Activated CD4-positive, alpha-beta T cell treated with anti-CD3 and anti-CD28 coated beads, Interleukin-2, amount 10 ng/mL, durations not matched to agents 7 days and 5 days (primary cell): ENCODE results near the gene GRIK4. TPM values are rescaled to one million over a fixed set of nuclear protein-coding genes. Genes with fewer than 3 reads are reported as not detected.

Experiments
- CTCF ChIA-PET: fragments of 350-600 bp; sonication (Branson Sonifier 250); formaldehyde crosslinking; loops from one replicate; lab custom pipeline; 2021; ENCODE audit warnings: antibody characterized with exemption; lab: Charles Lee
- POLR2A ChIA-PET: fragments of 350-600 bp; sonication (Branson Sonifier 250); formaldehyde crosslinking; loops from one replicate; lab custom pipeline; 2021; ENCODE audit warnings: antibody characterized with exemption; lab: Charles Lee
- DNase-seq: peaks from one replicate; pipeline ENCODE4 v3.0.0-alpha.2; 2020
- H3K27ac Mint-ChIP-seq: one replicate; pipeline ENCODE4 v1.8.0; 2021; ENCODE audit warnings: mild to moderate bottlenecking, moderate library complexity, mixed read lengths
- H3K27me3 Mint-ChIP-seq: one replicate; pipeline ENCODE4 v1.8.0; 2021; ENCODE audit warnings: mixed read lengths
- H3K36me3 Mint-ChIP-seq: one replicate; pipeline ENCODE4 v1.8.0; 2021; ENCODE audit warnings: low read depth, mixed read lengths
- H3K4me1 Mint-ChIP-seq: one replicate; pipeline ENCODE4 v1.8.0; 2021; ENCODE audit warnings: mixed read lengths
- H3K4me3 Mint-ChIP-seq: one replicate; pipeline ENCODE4 v1.8.0; 2021; ENCODE audit warnings: mild to moderate bottlenecking, moderate library complexity, mixed read lengths
- H3K9me3 Mint-ChIP-seq: one replicate; pipeline ENCODE4 v1.8.0; 2021; ENCODE audit warnings: mixed read lengths
- total RNA-seq, 2 experiments: library from RNA; stranded (reverse); gene quantifications; one replicate each; pipeline ENCODE4 v1.2.3, GENCODE V29; 2021

The GRIK4 gene
- total RNA-seq, 2 experiments from 2014 or later: not detected

DNA sequence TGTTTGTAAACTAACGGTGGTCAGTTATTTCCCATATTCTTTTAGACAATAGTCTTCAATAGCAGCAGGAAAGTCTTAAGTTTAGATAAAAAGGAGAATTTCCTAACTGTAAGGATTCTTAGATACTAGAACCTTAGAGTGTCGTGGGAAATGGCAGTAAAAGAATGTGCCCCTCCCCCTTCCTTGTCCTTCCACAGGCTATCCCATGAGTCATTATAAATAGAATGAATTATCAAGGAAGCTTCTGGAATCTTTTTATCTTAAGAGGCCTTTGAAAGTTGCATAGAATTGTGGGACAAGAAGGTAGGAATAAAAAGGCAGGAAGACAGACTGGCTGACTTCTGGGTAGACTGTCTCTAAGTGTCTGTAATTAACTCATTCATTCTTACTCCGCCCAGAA is 347.2 kb downstream of the GRIK4 start:
- DNase-seq: no peak
- POLR2A ChIA-PET: no interaction called here
- Mint-ChIP-seq H3K27me3 (no peaks in the 10 kb centered on the region), H3K9me3 (no peaks in the 10 kb centered on the region), H3K27ac (no peak overlapping the region), H3K36me3 (no peaks in the 10 kb centered on the region), H3K4me1 (no peaks in the 10 kb centered on the region), H3K4me3 (no peak overlapping the region)
- CTCF ChIA-PET: no interaction called here

GRCh38 chr11:120859552-120860295 is 348.2 kb downstream of the GRIK4 start:
- Mint-ChIP-seq H3K27me3 (no peaks in the 10 kb centered on the region), H3K27ac (no peak overlapping the region), H3K4me1 (no peaks in the 10 kb centered on the region), H3K36me3 (no peaks in the 10 kb centered on the region), H3K9me3 (no peaks in the 10 kb centered on the region), H3K4me3 (no peak overlapping the region)
- ChIA-PET CTCF (interaction anchor here (1.0 kb wide), 1 partner anchor 19 kb away, joined by 3 read pairs; no protein-coding TSS in a partner anchor), POLR2A (no interaction called here)
- no peak for DNase-seq

DNA sequence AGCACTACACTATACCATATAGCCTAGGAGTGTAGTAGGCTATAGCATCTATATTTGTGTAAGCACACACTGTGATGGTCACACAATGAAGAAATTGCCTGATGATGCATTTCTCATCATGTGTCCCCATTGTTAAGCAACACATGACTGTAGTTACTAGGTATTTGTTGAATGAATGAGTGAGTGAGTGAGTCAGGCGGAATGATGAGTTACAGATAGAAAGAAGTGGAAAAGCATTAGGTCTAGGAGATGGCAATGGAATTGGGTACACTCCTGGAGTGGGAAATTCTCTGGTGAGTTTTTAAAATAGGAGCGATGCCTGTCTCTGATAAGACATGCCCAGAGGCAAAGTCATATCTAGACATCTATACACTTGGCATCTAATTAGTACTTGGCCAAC is 351.8 kb downstream of the GRIK4 start:
- no peaks in the 10 kb centered on the region for H3K4me1 Mint-ChIP-seq
- no peaks in the 10 kb centered on the region for H3K9me3 Mint-ChIP-seq

DNA sequence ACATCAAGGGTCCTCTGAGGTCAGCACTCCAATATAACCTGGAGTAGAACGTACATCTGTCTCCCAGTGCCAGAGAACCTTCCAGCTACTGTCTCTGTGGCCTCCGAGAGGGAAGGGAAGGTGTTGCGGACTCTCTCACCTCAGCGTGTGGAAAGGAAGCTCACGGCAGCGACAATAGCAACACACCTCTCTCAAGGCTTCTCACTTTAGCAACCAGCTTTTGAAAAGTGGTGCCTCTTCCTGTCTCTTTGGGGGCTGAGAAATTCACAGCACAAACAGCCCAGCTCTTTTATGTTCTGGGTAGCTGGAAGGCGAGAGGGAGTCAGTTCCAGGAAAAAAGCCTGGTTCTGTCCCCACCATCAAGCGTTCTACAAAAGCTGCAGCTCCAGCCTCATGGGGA is 355.5 kb downstream of the GRIK4 start:
- POLR2A ChIA-PET: no interaction called here
- no peak for DNase-seq
- Mint-ChIP-seq H3K27me3 (peaks cover 2% of the 10 kb centered on the region), H3K27ac (no peak overlapping the region), H3K4me3 (no peak overlapping the region), H3K36me3 (no peaks in the 10 kb centered on the region), H3K4me1 (no peaks in the 10 kb centered on the region), H3K9me3 (no peaks in the 10 kb centered on the region)
- CTCF ChIA-PET: interaction anchor here (0.9 kb wide), 1 partner anchor 18 kb away, joined by 3 read pairs; no protein-coding TSS in a partner anchor

More for the DNA sequence above, 351.8 kb downstream of the GRIK4 start:
- ChIA-PET POLR2A (no interaction called here), CTCF (no interaction called here)
- Mint-ChIP-seq H3K4me3 (no peak overlapping the region), H3K36me3 (no peaks in the 10 kb centered on the region), H3K27me3 (peaks cover 2% of the 10 kb centered on the region), H3K27ac (no peak overlapping the region)
- DNase-seq: no peak

DNA sequence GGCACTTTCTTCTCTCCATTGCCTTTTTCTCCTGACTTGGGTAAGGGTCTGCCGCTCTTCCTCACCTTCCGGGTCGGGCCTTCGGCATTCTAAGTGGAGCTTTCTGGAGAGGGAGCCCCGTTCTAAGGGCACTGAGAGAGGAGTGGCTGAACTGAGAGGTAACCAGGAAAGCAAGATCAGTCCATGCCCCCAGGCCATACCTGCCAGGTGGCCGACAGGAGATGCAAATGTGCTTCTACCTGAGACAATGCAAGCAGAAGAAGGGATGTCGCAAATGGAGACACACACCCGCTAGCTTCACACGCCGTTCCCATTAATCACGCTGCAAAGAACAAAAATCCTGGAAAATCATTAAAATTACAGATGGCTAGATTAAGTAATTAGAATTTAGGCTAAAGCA is 356.0 kb downstream of the GRIK4 start:
- peaks cover 2% of the 10 kb centered on the region for H3K27me3 Mint-ChIP-seq
- POLR2A ChIA-PET: no interaction called here

GRCh38 chr11:120867988-120868387 is 356.4 kb downstream of the GRIK4 start:
- Mint-ChIP-seq H3K27me3 (peaks cover 2% of the 10 kb centered on the region), H3K4me1 (no peaks in the 10 kb centered on the region), H3K4me3 (no peak overlapping the region), H3K36me3 (no peaks in the 10 kb centered on the region), H3K27ac (no peak overlapping the region), H3K9me3 (no peaks in the 10 kb centered on the region)
- POLR2A ChIA-PET: no interaction called here
- CTCF ChIA-PET: no interaction called here
- DNase-seq: no peak

More for the DNA sequence above, 356.0 kb downstream of the GRIK4 start:
- Mint-ChIP-seq H3K27ac (no peak overlapping the region), H3K9me3 (no peaks in the 10 kb centered on the region), H3K36me3 (no peaks in the 10 kb centered on the region), H3K4me3 (no peak overlapping the region), H3K4me1 (no peaks in the 10 kb centered on the region)
- no peak for DNase-seq
- CTCF ChIA-PET: interaction anchor here (0.9 kb wide), 1 partner anchor 18 kb away, joined by 3 read pairs; no protein-coding TSS in a partner anchor

- Mint-ChIP-seq H3K9me3 (no peaks in the 10 kb centered on the region), H3K27ac (no peak overlapping the region), H3K36me3 (no peaks in the 10 kb centered on the region), H3K4me3 (no peak overlapping the region), H3K4me1 (no peaks in the 10 kb centered on the region), H3K27me3 (peaks cover 2% of the 10 kb centered on the region)
- ChIA-PET POLR2A (no interaction called here), CTCF (no interaction called here)
- DNase-seq: no peak
Observed at GRCh38 chr11:120869097-120869496, 357.5 kb downstream of the GRIK4 start.

DNA sequence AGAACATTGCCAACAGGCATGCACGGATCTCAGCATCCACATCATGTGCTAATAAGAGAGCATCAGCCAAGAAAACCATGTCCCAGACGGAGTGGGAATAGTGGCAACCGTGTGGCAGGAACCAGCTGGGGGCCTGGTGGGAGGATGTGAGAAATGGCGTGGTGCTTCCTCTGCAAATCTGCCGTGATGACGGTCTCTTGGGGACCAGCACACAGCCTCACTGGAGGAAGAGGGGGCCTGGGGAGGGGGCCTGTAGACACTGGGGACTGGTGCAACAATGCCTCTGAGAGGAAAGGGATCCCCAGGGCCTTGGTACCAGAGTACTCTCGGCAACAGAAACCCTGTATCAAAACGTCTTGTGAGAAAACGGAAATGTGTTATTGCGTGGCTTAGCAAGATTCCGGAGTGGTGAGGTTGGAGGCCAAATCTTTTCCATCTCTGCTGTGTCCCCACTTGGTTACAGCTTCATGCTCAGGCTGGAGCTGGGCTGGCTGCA is 358.0 kb downstream of the GRIK4 start:
- no peak overlapping the region for H3K4me3 Mint-ChIP-seq
- ChIA-PET POLR2A (no interaction called here), CTCF (no interaction called here)
- H3K36me3 Mint-ChIP-seq: no peaks in the 10 kb centered on the region
- peaks cover 2% of the 10 kb centered on the region for H3K27me3 Mint-ChIP-seq
- no peak overlapping the region for H3K27ac Mint-ChIP-seq
- no peaks in the 10 kb centered on the region for H3K4me1 Mint-ChIP-seq
- no peaks in the 10 kb centered on the region for H3K9me3 Mint-ChIP-seq
- no peak for DNase-seq

DNA sequence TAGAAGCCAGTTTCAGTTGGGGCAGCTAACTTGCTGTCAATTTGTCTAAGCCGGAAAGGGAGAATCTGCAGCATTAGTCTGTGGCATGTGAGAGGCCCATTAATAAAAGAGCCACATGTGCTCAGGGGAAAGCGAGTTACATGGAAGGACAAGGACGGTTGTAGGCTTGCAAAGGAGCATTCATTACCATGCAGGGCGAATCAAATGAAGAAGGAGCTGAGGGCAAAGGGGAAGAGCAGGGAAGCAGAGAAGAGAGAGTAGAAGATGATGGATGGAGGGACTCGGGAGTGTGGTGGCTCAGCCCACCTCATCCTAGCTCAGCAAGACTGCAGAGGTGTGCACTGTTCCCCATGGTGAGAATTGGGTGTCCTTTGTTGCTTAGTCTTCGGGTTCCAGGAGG is 359.6 kb downstream of the GRIK4 start:
- H3K36me3 Mint-ChIP-seq: no peaks in the 10 kb centered on the region
- ChIA-PET CTCF (no interaction called here), POLR2A (no interaction called here)
- H3K27me3 Mint-ChIP-seq: peaks cover 2% of the 10 kb centered on the region
- no peak overlapping the region for H3K4me3 Mint-ChIP-seq
- peaks cover 2% of the 10 kb centered on the region for H3K9me3 Mint-ChIP-seq
- no peaks in the 10 kb centered on the region for H3K4me1 Mint-ChIP-seq
- no peak for DNase-seq
- no peak overlapping the region for H3K27ac Mint-ChIP-seq

GRCh38 chr11:120871924-120872323 is 360.4 kb downstream of the GRIK4 start:
- POLR2A ChIA-PET: no interaction called here
- H3K4me3 Mint-ChIP-seq: no peak overlapping the region
- no peaks in the 10 kb centered on the region for H3K36me3 Mint-ChIP-seq
- H3K4me1 Mint-ChIP-seq: no peaks in the 10 kb centered on the region
- H3K27ac Mint-ChIP-seq: no peak overlapping the region
- peaks cover 2% of the 10 kb centered on the region for H3K27me3 Mint-ChIP-seq
- CTCF ChIA-PET: no interaction called here
- no peak for DNase-seq
- H3K9me3 Mint-ChIP-seq: peaks cover 4% of the 10 kb centered on the region

DNA sequence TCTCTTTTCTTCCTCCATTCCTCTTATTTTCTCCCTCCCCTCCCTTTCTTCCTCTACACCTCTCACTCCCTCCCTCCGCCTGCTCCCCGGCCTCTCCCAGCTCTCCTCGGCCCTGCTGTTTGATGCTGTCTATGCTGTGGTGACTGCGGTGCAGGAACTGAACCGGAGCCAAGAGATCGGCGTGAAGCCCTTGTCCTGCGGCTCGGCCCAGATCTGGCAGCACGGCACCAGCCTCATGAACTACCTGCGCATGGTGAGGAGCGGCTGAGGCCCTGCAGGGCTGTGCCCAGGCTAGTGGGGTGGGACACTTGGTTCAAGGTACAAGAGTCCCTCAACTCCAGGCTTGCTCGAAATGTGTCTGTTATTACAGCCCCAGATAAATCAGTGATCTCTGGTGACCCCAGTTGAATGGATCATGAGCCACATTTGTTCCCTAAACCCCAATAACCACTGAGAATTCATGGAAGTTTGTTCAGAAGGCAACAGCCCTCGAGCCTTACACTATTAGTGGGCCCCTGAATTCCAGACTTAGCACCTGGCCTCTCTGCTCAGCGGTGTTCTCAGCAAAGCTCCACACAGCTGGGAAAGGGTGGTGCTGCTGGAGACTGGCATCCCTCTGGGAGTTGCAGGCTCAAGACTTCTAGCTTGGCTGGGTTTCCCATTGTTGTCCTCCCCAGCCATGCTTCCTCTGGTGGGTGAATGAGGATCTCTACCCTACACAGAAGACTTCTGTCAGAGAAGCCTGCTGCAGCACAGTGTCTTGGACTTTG is 362.6 kb downstream of the GRIK4 start:
- no peak overlapping the region for H3K27ac Mint-ChIP-seq
- H3K4me3 Mint-ChIP-seq: no peak overlapping the region
- no peaks in the 10 kb centered on the region for H3K36me3 Mint-ChIP-seq
- H3K9me3 Mint-ChIP-seq: peaks cover 4% of the 10 kb centered on the region
- CTCF ChIA-PET: no interaction called here
- POLR2A ChIA-PET: no interaction called here
- no peaks in the 10 kb centered on the region for H3K27me3 Mint-ChIP-seq
- no peaks in the 10 kb centered on the region for H3K4me1 Mint-ChIP-seq
- no peak for DNase-seq

DNA sequence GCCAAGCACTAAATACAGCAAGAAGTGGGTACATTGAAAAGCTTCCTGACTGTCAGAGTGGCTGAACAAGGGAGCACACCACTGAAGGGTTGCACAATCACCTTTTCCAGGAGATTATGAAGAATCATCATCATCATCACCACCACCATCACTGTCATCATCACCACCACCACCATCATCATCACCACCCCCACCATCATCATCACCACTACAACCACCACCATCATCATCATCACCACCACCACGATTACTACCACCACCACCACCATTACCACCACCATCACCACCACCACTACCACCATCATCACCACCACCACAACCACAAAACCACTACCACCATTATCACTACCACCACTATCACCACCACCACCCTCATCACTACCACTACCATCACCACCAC is 364.4 kb downstream of the GRIK4 start:
- ChIA-PET POLR2A (no interaction called here), CTCF (interaction anchor here (1.4 kb wide), 1 partner anchor 14 kb away, joined by 3 read pairs; no protein-coding TSS in a partner anchor)
- no peak overlapping the region for H3K27ac Mint-ChIP-seq
- no peaks in the 10 kb centered on the region for H3K27me3 Mint-ChIP-seq
- no peaks in the 10 kb centered on the region for H3K36me3 Mint-ChIP-seq
- peaks cover 4% of the 10 kb centered on the region for H3K9me3 Mint-ChIP-seq
- no peaks in the 10 kb centered on the region for H3K4me1 Mint-ChIP-seq
- no peak for DNase-seq
- H3K4me3 Mint-ChIP-seq: no peak overlapping the region

DNA sequence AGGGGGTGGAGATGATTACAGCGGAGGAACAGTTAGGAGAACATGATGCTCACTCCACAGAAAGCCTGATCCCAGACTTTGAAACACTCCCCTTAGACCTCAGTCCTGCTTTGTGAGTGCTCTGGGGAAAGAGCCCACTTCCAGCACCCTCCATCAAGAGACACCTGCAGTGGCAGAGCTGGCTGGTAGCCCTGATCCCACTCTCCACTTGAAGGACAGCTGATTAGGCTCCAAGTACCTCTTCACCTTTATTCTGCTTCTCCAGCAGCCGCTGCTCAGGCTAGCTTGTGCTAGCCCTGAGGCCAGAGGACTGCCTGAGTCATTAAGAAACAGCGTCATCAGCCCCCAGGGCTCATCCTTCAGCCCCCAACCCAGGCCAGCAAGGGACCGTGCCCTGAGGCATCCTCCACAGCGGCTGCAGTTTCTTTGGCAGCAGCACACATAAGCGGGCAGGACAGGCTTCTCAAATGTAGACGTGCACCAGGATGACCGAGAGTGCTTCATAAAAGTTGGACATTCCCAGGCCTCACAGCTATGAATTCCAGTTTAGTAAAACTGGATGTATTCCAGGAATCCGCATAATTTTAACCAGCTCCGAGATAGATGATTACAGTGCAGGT is 366.3 kb downstream of the GRIK4 start:
- Mint-ChIP-seq H3K27ac (no peak overlapping the region), H3K27me3 (peaks cover 2% of the 10 kb centered on the region), H3K36me3 (no peaks in the 10 kb centered on the region), H3K9me3 (peaks cover 4% of the 10 kb centered on the region), H3K4me3 (no peak overlapping the region), H3K4me1 (no peaks in the 10 kb centered on the region)
- POLR2A ChIA-PET: no interaction called here
- DNase-seq: no peak
- CTCF ChIA-PET: no interaction called here
